ENCODE measurements around the gene SPTLC3.

DNA sequence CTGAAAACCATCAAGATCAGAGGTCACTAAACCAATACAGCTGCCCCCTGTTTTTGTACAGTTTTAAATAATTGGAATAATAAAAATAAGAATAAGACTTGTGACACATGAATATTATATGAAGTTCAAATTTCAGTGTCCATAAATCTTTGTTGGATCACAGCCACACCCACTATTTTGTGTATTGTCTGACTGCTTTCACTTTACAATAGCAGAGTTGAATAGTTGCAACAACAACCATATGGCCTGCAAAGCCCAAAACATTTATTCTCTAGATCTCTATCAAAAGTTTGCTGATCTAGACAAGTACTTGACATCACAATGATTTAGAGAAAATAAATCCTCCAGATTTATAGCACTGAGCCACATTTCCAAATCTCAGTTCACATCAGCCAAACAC is 73.6 kb downstream of the SPTLC3 start:
- TF ChIP-seq POLR2A (IDR thresholded peaks at IDR 0.05; ENCODE audit: low read depth, low read length) (no peak), TAF1 (IDR thresholded peaks at IDR 0.05; ENCODE audit: low read depth, low read length) (no peak), POLR2AphosphoS5 (IDR thresholded peaks at IDR 0.05; ENCODE audit: low read depth, low read length) (no peak)
